SKM-1 (cell line): Measurements from ENCODE around the gene PMS1.
A peak's percentile ranks its signal among the peaks of the same experiment; 100 is the strongest.
"Not testable (repeated sequence)": the region's sequence is repeated elsewhere in the genome, so short reads cannot be mapped to it uniquely, and the experiment has no call there.

Source experiments
- DNase-seq: peaks from one replicate; lab custom pipeline; 2025; ENCODE audit not compliant: unreplicated experiment; lab: John Stamatoyannopoulos, UW

PMS1 gene

GRCh38 chr2:189783927-189784867 is at the start of gene PMS1, which contains the start of gene ORMDL1:
Gene PMS1 (plus strand): TSS chr2:189784450. CDS start chr2:189791810, 7,360 bp downstream.
Gene ORMDL1 (minus strand): TSS chr2:189784339. CDS start chr2:189782595, 1,744 bp downstream.
- peak; percentile 79 for DNase-seq

DNA sequence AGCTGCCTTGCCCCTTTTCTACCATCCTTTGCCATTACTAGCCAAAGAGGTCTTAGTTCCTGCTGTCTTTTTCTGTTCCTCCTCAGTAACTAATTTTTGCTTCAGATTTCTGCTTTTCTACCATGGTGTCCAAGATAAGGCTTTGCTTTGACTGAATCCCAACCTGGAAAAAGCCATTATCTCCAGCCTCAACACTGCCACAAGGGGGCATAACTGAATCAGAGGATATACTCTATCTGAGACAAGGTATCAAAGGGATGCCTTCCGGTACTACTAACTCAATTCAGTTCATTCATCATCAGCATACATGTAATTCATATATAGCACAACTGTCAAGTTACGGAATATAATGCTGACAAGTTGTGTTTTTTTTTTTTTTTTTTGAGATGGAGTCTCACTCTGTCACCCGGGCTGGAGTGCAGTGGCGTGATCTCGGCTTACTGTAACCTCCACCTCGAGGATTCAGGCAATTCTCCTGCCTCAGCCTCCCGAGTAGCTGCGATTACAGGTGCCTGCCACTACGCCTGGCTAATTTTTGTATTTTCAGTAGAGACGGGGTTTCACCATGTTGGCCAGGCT is 33.1 kb upstream of the PMS1 start:
- DNase-seq = no peak

GRCh38 chr2:189756311-189756952 is 27.8 kb upstream of the PMS1 start:
- no peak for DNase-seq

- not testable (repeated sequence) for DNase-seq
These were observed 24.1 kb upstream of the PMS1 start for GRCh38 chr2:189760154-189760553.

DNA sequence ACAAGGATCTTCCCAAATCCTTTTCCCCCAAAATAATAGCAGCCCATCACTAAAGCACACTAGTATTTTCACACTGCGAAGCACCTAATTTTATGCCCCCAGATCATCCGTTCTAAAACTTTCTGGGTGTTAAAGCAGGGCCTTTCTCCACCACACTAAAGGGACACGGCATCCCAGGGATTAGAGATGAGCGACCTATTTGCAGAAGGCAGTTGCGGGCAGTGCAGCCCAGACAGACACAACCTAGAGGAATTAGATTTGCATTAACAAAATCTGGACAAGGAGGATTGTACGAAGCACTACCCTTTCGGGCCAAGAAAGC is 22.1 kb upstream of the PMS1 start:
- DNase-seq = no peak

- peak; percentile 82 for DNase-seq
These were observed 21.5 kb upstream of the PMS1 start, which contains the start of gene OSGEPL1 for GRCh38 chr2:189762551-189763298. Gene OSGEPL1 (minus strand): TSS chr2:189762792. CDS start chr2:189761640, 1,152 bp downstream.

- no peak for DNase-seq
These were observed 20.2 kb upstream of the PMS1 start for GRCh38 chr2:189763908-189764661.

GRCh38 chr2:189770590-189771322 is 13.5 kb upstream of the PMS1 start:
- no peak for DNase-seq

DNA sequence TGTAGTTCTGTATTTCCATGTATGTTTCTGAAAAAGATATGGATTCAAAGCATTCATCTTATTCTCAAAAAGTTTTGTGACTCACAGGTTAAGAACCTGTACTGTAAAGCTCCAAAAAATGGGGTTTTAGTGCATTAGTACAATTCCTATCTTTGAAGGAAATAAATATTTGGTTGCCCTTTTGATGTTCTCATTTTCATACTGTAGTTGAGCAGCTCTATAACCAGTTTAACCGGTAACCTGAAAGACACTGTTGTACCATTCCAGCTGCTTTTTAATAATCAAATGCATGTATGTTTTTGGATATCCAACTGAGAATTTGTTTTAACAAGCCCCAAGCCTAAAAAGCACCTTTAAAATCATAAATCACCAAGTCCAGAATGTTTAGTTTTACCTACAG is 12.0 kb upstream of the PMS1 start:
- DNase-seq = no peak

DNA sequence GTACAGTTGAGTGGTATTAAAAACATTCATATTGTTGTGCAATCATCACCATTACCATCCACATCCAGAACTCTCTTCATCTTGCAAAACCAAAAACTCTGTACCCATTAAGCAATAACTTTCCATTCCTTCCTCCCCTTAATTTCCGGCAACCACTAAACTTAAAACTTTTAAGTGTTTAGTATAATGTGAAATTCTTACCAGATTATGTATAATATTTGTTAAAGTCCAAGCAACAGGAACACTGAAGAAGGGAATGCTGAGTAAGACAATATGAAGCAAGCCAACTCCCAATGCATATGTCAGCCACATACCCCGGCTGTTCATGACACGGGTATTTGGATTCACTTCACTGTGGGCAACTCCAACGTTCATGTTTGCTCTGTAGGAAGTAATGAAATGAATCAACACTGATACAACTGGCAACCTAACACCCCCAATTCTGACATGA is 2.0 kb upstream of the PMS1 start:
- DNase-seq = peak; percentile 19

GRCh38 chr2:189783451-189783926 is 761 bp upstream of the PMS1 start:
- DNase-seq = no peak

DNA sequence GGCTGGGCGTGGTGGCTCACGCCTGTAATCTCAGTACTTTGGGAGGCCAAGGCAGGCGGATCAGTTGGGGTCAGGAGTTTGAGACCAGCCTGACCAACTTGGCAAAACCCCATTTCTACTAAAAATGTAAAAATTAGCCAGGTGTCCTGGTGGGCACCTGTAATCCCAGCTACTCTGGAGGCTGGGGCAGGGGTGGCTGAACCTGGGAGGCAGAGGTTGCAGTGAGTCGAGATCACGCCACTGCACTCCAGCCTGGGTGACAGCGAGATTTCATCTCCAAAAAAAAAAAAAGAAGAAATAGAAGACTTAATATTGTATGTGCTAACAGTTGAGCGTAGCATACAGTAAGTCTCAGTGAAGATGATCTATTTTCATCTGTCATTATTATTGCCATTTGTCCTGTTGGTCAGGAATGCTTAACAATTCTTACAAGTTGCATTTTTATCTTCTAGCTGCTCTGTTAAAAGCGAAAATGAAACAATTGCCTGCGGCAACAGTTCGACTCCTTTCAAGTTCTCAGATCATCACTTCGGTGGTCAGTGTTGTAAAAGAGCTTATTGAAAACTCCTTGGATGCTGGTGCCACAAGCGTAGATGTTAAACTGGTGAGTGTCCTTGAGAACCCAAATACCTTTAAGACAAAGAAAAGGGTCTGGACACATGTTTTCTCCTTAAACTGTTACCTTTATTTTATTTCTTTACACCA is 7.2 kb downstream of the PMS1 start:
- DNase-seq = no peak

DNA sequence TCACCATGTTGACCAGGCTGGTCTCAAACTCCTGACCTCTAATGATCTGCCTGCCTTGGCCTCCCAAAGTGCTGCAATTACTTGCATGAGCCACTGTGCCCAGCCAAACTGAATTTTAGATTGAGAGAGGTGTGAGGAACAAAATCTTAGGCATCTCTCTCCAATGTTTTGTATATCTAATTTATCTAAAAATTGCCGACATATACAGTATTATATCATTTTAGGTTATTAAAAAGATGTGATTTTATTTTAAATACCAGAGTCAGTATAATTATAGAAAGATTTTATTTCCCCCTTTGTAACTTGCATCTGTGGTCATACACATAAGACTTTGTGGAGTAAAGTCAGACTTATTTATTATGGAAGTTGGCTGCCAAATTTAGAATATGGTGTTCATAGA is 10.1 kb downstream of the PMS1 start:
- DNase-seq = no peak

GRCh38 chr2:189797902-189798301 is 13.7 kb downstream of the PMS1 start:
- no peak for DNase-seq

DNA sequence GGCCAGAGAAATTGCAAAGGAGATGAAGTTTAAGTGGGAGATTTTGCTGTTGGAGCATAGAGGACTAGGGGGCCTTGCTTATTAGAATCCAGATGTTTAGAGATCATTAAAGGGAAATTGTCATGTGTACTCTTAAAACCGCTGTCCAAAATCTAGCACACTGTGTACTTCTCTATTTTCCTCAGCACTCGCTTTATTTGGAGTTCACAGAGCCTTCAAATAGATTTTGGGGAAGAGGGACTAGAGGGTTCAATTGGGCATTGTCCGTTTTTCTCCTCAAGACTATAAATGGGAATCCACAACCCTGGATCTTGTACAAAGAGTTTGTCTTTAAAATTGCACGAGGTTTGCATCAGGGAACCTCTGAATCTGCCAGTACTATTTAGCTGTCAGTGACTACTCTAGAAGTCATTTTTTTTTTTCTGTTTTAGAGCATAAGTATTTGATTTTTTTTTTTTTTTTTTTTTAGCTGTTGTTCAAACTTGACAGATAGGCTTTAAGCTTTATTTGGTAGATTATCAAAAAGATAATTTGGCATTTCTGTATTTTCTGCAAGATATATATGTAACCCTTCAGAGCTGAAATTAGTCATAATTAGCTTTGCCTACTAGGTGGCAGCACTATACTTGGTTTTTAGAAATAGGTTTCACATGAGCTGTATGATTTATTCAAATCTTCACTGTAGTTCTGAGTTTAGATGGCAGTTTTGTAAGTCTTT is 14.2 kb downstream of the PMS1 start:
- DNase-seq = peak; percentile 12

DNA sequence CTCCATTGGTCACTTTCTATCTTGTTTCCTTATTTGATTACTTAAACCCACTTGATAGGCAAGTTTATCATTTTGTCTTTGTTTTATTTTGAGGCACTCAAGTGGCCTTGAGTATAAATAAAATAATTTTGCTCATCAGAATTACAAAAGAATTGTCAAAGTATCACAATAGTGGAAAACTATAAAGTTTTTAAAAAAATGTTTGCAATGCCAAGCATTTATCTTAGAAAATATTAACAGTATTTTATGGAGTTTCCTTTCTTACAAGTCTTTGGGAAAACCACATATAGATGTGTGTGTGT is 14.7 kb downstream of the PMS1 start:
- no peak for DNase-seq

GRCh38 chr2:189799531-189799930 is 15.3 kb downstream of the PMS1 start:
- DNase-seq = no peak

GRCh38 chr2:189802396-189802912 is 18.2 kb downstream of the PMS1 start:
- DNase-seq = no peak
